Measurements from ENCODE around the gene MAPK1IP1L.

Gene MAPK1IP1L

GRCh38 chr14:55098561-55098898, 47.1 kb downstream of the MAPK1IP1L start:
- no peak for DNase-seq

DNA sequence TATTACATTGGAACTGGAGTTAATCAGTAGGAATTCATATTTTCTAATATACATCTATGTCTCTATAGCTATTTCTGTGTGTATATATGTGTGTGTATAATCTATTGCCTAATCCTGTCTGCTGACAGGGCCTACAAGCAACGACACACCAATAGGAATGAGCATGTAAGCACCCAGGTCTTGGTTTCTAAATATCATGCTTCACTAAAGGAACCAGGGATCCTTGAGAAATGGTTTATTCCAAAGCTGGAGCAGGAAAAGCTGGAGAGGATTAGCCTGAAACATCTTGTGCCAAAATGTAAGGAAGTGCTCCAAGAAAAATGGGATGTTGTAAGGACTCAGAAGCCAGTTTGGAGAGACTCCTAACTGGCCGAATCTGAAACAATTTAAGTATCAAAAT, 48.3 kb downstream of the MAPK1IP1L start:
- DNase-seq = no peak

- DNase-seq = no peak
Observed at GRCh38 chr14:55101698-55102097, 50.3 kb downstream of the MAPK1IP1L start.

- peak; percentile 93 for DNase-seq
Observed at GRCh38 chr14:55102141-55102621, 50.7 kb downstream of the MAPK1IP1L start.

GRCh38 chr14:55103005-55103640, 51.7 kb downstream of the MAPK1IP1L start:
- peak in 1 of 2 experiments; percentile 48 for DNase-seq

- DNase-seq = no peak
Observed at GRCh38 chr14:55103971-55104954, 52.8 kb downstream of the MAPK1IP1L start.

GRCh38 chr14:55105991-55106390, 54.5 kb downstream of the MAPK1IP1L start:
- DNase-seq = no peak

GRCh38 chr14:55107766-55108554, 56.5 kb downstream of the MAPK1IP1L start:
- DNase-seq = no peak

DNA sequence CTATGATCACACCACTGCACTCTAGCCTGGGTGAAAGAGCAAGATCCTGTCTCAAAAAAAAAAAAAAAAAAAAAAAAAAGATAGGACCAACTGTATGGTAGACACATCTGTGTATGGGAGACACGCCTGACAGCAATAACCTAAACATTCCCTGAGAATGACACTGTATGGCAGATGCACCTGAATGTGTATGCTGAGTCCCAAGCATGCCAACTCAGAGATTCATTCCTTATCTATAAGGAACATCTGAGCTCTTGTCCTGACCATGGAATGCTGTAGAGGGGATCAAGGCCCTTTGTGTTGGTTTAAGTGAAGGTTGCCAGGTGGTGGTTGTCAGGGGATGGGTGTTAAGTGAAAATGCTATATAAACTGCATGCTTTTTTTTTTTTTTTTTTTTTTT, 58.4 kb downstream of the MAPK1IP1L start:
- no peak for DNase-seq

GRCh38 chr14:55111122-55111708, 59.8 kb downstream of the MAPK1IP1L start:
- DNase-seq = no peak

GRCh38 chr14:55114720-55115119, 63.3 kb downstream of the MAPK1IP1L start:
- DNase-seq = no peak

DNA sequence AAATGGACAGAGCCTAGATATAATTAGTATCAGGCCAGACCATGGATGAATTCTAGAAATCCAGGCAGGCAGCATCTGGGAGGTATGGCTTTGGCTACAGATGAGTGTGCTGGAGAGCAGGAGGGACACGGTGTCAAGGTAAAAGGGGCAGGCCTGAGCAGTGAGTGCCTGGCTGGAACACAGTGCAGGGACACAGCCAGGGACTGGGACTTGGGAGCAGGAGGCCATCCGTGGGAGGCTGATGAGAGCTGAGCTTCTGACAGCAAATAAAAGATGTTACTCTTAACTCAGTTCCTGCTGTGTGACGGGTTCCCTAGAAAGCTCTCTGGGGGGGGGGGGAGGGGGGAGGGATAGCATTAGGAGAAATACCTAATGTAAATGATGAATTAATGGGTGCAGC, 64.0 kb downstream of the MAPK1IP1L start:
- DNase-seq = no peak

- DNase-seq = peak; percentile 37 to 51
Observed at GRCh38 chr14:55115861-55116245, 64.4 kb downstream of the MAPK1IP1L start.

- no peak for DNase-seq
Observed at GRCh38 chr14:55116246-55117030, 65.0 kb downstream of the MAPK1IP1L start.

DNA sequence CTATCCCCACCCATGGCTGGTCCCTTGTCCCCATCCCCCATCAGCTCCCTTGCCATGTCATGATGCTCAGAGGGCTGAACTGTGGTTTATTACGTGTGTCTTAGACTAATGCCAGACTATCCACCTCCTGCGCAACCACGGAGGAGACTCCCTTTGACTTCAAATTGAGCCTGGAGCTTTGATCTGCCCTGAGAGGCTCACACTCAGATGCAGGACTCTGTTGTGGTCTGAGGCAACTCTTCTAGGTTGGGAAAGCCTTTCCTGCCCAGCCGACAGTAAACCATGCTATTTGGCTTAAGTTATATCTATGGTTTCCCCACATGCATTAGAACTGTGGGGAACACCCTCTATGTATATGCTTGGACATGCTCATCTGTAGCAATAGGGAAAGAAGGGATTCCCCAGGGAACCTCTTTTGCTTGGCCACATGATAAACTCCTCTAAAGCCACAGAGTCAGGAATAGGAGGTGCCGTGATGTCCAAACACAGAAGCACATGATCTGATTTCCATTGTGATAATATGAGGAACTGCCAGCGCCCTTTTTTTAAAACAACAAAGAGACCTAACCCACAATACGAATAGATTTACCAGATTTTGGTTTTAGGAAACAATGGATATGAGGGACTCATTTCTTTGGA, 66.5 kb downstream of the MAPK1IP1L start:
- DNase-seq = peak; percentile 93 to 94

- DNase-seq = no peak
Observed at GRCh38 chr14:55118761-55119160, 67.3 kb downstream of the MAPK1IP1L start.

All from NCI-H526 (cell line).